GM23338 (cell line): ENCODE results near the gene DUSP1. TPM values are rescaled to one million over a fixed set of nuclear protein-coding genes. Genes with fewer than 3 reads are reported as not detected.

Experiments
- ATAC-seq: fragments of 200-7000 bp; cut with Tn5 transposase; 3 replicates; pipeline ENCODE4 v1.9.1; 2020
- DNase-seq: peaks from one replicate; pipeline ENCODE4 v3.0.0-alpha.2; 2015; ENCODE audit warnings: low spot score
- H2AFZ ChIP-seq: fragments of 200-600 bp; sonication (generic); 2 replicates; pipeline ENCODE4 v1.8.0; 2016; ENCODE audit warnings: antibody characterized with exemption, mild to moderate bottlenecking, moderate library complexity
- H3F3A ChIP-seq: fragments of 200-600 bp; sonication (generic); replicated peaks from 2 replicates; pipeline ENCODE4 v1.8.0; 2017; ENCODE audit warnings: antibody characterized with exemption, mixed run types, low read depth
- H3K27ac ChIP-seq: fragments of 200-600 bp; sonication (generic); 2 replicates; pipeline ENCODE4 v1.6.1; 2016; ENCODE audit warnings: low read depth
- H3K27me3 ChIP-seq: fragments of 200-600 bp; sonication (generic); 2 replicates; pipeline ENCODE4 v1.8.0; 2016; ENCODE audit warnings: mild to moderate bottlenecking, mixed run types, moderate library complexity; ENCODE audit not compliant: insufficient read depth
- H3K36me3 ChIP-seq: fragments of 200-600 bp; sonication (generic); 2 replicates; pipeline ENCODE4 v1.8.0; 2016; ENCODE audit warnings: mild to moderate bottlenecking; ENCODE audit not compliant: insufficient read depth
- H3K4me1 ChIP-seq: fragments of 200-600 bp; sonication (generic); 2 replicates; pipeline ENCODE4 v1.8.0; 2016; ENCODE audit warnings: mild to moderate bottlenecking, moderate library complexity; ENCODE audit not compliant: insufficient read depth
- H3K4me2 ChIP-seq: fragments of 200-600 bp; sonication (generic); 2 replicates; pipeline ENCODE4 v1.7.1; 2017; ENCODE audit warnings: mixed run types
- H3K4me3 ChIP-seq: fragments of 200-600 bp; sonication (generic); 2 replicates; pipeline ENCODE4 v1.6.1; 2016; ENCODE audit warnings: mixed run types
- H3K79me2 ChIP-seq: fragments of 200-600 bp; sonication (generic); replicated peaks from 2 replicates; pipeline ENCODE4 v1.8.0; 2017; ENCODE audit warnings: mild to moderate bottlenecking; ENCODE audit not compliant: insufficient read depth
- H3K9me2 ChIP-seq: fragments of 200-600 bp; sonication (generic); 2 replicates; pipeline ENCODE4 v1.8.0; 2017; ENCODE audit not compliant: insufficient read depth
- H4K20me1 ChIP-seq: fragments of 200-600 bp; sonication (generic); replicated peaks from 2 replicates; pipeline ENCODE4 v1.8.0; 2017; ENCODE audit warnings: mild to moderate bottlenecking; ENCODE audit not compliant: insufficient read depth
- H3K27ac Mint-ChIP-seq: 2 replicates; pipeline ENCODE4 v1.8.0; 2020; ENCODE audit warnings: inconsistent platforms, mild to moderate bottlenecking, moderate library complexity, mixed read lengths
- H3K27me3 Mint-ChIP-seq: 3 replicates; pipeline ENCODE4 v1.8.0; 2022; ENCODE audit warnings: low read depth, mild to moderate bottlenecking, moderate library complexity, mixed read lengths, inconsistent platforms; ENCODE audit not compliant: insufficient read depth, poor library complexity
- H3K36me3 Mint-ChIP-seq: 3 replicates; pipeline ENCODE4 v1.8.0; 2021; ENCODE audit warnings: low read depth, mild to moderate bottlenecking, inconsistent platforms, moderate library complexity, mixed read lengths
- H3K4me1 Mint-ChIP-seq: 3 replicates; pipeline ENCODE4 v1.8.0; 2020; ENCODE audit warnings: mild to moderate bottlenecking, inconsistent platforms, mixed read lengths
- H3K4me3 Mint-ChIP-seq: 3 replicates; pipeline ENCODE4 v1.8.0; 2021; ENCODE audit warnings: moderate library complexity, mild to moderate bottlenecking, inconsistent platforms, mixed read lengths
- H3K9me3 Mint-ChIP-seq: 3 replicates; pipeline ENCODE4 v1.8.0; 2020; ENCODE audit warnings: moderate library complexity, mild to moderate bottlenecking, inconsistent platforms, mixed read lengths
- CREB1 ChIP-seq: fragments of 250-450 bp; sonication (Bioruptor Pico); IDR thresholded peaks from 2 replicates; pipeline ENCODE4 v1.5.0; 2020; ENCODE audit warnings: low read depth, mild to moderate bottlenecking, moderate library complexity
- CTCF ChIP-seq, 2 experiments: fragments of 200-600 bp in 1 of 2; sonication (generic) in 1 of 2; conservative IDR thresholded peaks; 2 replicates each; pipeline versions ENCODE4 v1.5.1 to v1.6.1; 2016 to 2017; ENCODE audit warnings: antibody characterized with exemption in 2 of 2, low read depth in 2 of 2, mild to moderate bottlenecking in 2 of 2, moderate library complexity in 1 of 2
- ETS1 ChIP-seq: IDR thresholded peaks from 2 replicates; pipeline ENCODE4 v1.6.1; 2016; ENCODE audit warnings: antibody characterized with exemption
- EZH2 ChIP-seq: fragments of 200-600 bp; sonication (generic); IDR thresholded peaks from one replicate; pipeline ENCODE4 v1.8.0; 2017; ENCODE audit warnings: antibody characterized with exemption, mild to moderate bottlenecking, low read depth; ENCODE audit not compliant: unreplicated experiment
- JUNB ChIP-seq: IDR thresholded peaks from one replicate; pipeline ENCODE4 v1.6.1; 2016; ENCODE audit warnings: antibody characterized with exemption; ENCODE audit not compliant: unreplicated experiment
- NANOG ChIP-seq: IDR thresholded peaks from 2 replicates; pipeline ENCODE4 v1.6.1; 2016; ENCODE audit warnings: antibody characterized with exemption, borderline replicate concordance
- POLR2AphosphoS5 ChIP-seq: IDR thresholded peaks from 2 replicates; pipeline ENCODE4 v1.6.1; 2016; ENCODE audit warnings: antibody characterized with exemption, low read depth
- STAT1 ChIP-seq: IDR thresholded peaks from one replicate; pipeline ENCODE4 v1.6.1; 2016; ENCODE audit warnings: antibody characterized with exemption; ENCODE audit not compliant: unreplicated experiment
- ZNF114 ChIP-seq: fragments of 250-450 bp; sonication (Bioruptor Pico); IDR thresholded peaks from 2 replicates; pipeline ENCODE4 v1.5.0; 2020; ENCODE audit warnings: mild to moderate bottlenecking, moderate library complexity
- ZNF462 ChIP-seq: fragments of 250-450 bp; sonication (Bioruptor Pico); IDR thresholded peaks from 2 replicates; pipeline ENCODE4 v1.5.0; 2020; ENCODE audit warnings: mild to moderate bottlenecking, moderate library complexity
- polyA plus RNA-seq: library from polyadenylated mRNA; unstranded; fragments of >200 nt; fragmentation: Nextera tagmentation; extraction: Ambion mirVana; gene quantifications from 2 replicates; pipeline ENCODE4 v1.2.1, GENCODE V29; 2016
- total RNA-seq: library from RNA; depleted of rRNA; stranded (reverse); fragments of >200 nt; shearing (Covaris generic); gene quantifications from 2 replicates; pipeline ENCODE4 v1.2.3, GENCODE V29; 2014

The DUSP1 gene
- total and polyA plus RNA-seq, 2 experiments from 2014 or later = 9.7 to 17.2 TPM

GRCh38 chr5:172749881-172750633 is 20.9 kb downstream of the DUSP1 start (continued):
- TF ChIP-seq ETS1 = no peak
- no peak for TF ChIP-seq CREB1
- no peak for TF ChIP-seq CTCF (conservative IDR thresholded peaks at IDR 0.05; ENCODE audit: low read depth in 2 of 2)
- TF ChIP-seq STAT1 = no peak
- no peak for TF ChIP-seq ZNF114 (CRISPR knock-in tag)
- TF ChIP-seq NANOG = no peak
- no peak for TF ChIP-seq JUNB
- TF ChIP-seq EZH2 = no peak
- TF ChIP-seq POLR2AphosphoS5 = no peak

GRCh38 chr5:172749076-172749475 is 21.9 kb downstream of the DUSP1 start:
- Histone ChIP-seq H2AFZ (peak overlapping the region; percentile 91), H3K4me2 (peak overlapping the region; percentile 66), H3K79me2 (no peaks in the 10 kb centered on the region), H3F3A (peaks cover 15% of the 10 kb centered on the region; the same call in 1 of the 2 replicates), H3K36me3 (peaks cover 6% of the 10 kb centered on the region; the same call in 1 of the 2 replicates), H3K4me1 (peaks cover 6% of the 10 kb centered on the region), H3K4me3 (peak overlapping the region; percentile 36; the same call in 1 of the 2 replicates), H3K27ac (peak overlapping the region; percentile 62; the same call in 1 of the 2 replicates), H3K9me2 (no peaks in the 10 kb centered on the region), H4K20me1 (no peaks in the 10 kb centered on the region), H3K27me3 (peaks cover 25% of the 10 kb centered on the region)
- ATAC-seq (no peak), DNase-seq (no peak)
- Mint-ChIP-seq H3K4me1 (peaks cover 3% of the 10 kb centered on the region; the same call in 2 of the 3 replicates), H3K36me3 (peaks cover 6% of the 10 kb centered on the region; the same call in 1 of the 3 replicates), H3K9me3 (peaks cover 14% of the 10 kb centered on the region; the same call in 2 of the 3 replicates), H3K27me3 (peaks cover 15% of the 10 kb centered on the region), H3K4me3 (no peak overlapping the region), H3K27ac (no peak overlapping the region)
- no peak for TF ChIP-seq STAT1
- no peak for TF ChIP-seq ZNF462
- TF ChIP-seq ETS1 = no peak
- no peak for TF ChIP-seq CTCF (conservative IDR thresholded peaks at IDR 0.05; ENCODE audit: low read depth in 2 of 2)
